ENCODE measurements around the gene MAB21L4. TPM values are rescaled to one million over a fixed set of nuclear protein-coding genes. Genes with fewer than 3 reads are reported as not detected.

Gene MAB21L4
- total and polyA plus RNA-seq, 10 donors, result 0.04 to 0.70 (median 0.23) TPM; not detected in 6

- H3K27ac ChIP-seq, result no peak overlapping the region
- no peaks in the 10 kb centered on the region for H3K27me3 ChIP-seq (replicated peaks in 1 of 7)
- no peaks in the 10 kb centered on the region for H3K36me3 ChIP-seq
- no peak overlapping the region for H3K4me3 ChIP-seq
- no peak for DNase-seq
- peaks cover 0 to 37% (median 20%) of the 10 kb centered on the region in 6 donors for H3K4me1 ChIP-seq
- TF ChIP-seq POLR2AphosphoS5 (IDR thresholded peaks at IDR 0.05), result no peak
- no peak for TF ChIP-seq POLR2A (IDR thresholded peaks at IDR 0.05)
- TF ChIP-seq CTCF (IDR thresholded peaks at IDR 0.05 in 8 of 11, conservative IDR thresholded peaks at IDR 0.05 in 3 of 11), result no peak
- intact Hi-C loops (cut with DNase I; ENCODE audit: low total_unique reads), result no loop called here
- 82 to 87% (median 85%) methylated on average over 27 to 28 of the region's 28 CpGs for WGBS, 5 donors
- H3K9me3 ChIP-seq, result no peaks in the 10 kb centered on the region
Measured at GRCh38 chr2:240894836-240895558, 959 bp downstream of the MAB21L4 start.

- Histone ChIP-seq H3K9me3 (no peaks in the 10 kb centered on the region), H3K4me1 (peaks cover 0 to 27% (median 13%) of the 10 kb centered on the region in 6 donors), H3K27ac (no peak overlapping the region), H3K4me3 (no peak overlapping the region), H3K27me3 (replicated peaks in 1 of 7) (no peaks in the 10 kb centered on the region), H3K36me3 (no peaks in the 10 kb centered on the region)
- TF ChIP-seq CTCF (IDR thresholded peaks at IDR 0.05 in 8 of 11, conservative IDR thresholded peaks at IDR 0.05 in 3 of 11), result no peak
- no peak for DNase-seq
- 74 to 90% (median 85%) methylated on average over 9 of the region's 9 CpGs for WGBS, 5 donors
- intact Hi-C loops (cut with DNase I; ENCODE audit: low total_unique reads), result no loop called here
Measured at GRCh38 chr2:240894006-240894405, 1.9 kb downstream of the MAB21L4 start.

- Histone ChIP-seq H3K27ac (no peak overlapping the region), H3K9me3 (no peaks in the 10 kb centered on the region), H3K4me1 (peaks cover 0 to 22% (median 10%) of the 10 kb centered on the region in 6 donors), H3K36me3 (no peaks in the 10 kb centered on the region), H3K27me3 (replicated peaks in 1 of 7) (no peaks in the 10 kb centered on the region), H3K4me3 (no peak overlapping the region)
- TF ChIP-seq CTCF (IDR thresholded peaks at IDR 0.05 in 8 of 11, conservative IDR thresholded peaks at IDR 0.05 in 3 of 11) (no peak), POLR2AphosphoS5 (IDR thresholded peaks at IDR 0.05) (no peak), POLR2A (IDR thresholded peaks at IDR 0.05) (no peak)
- DNase-seq, result no peak
- intact Hi-C loops (cut with DNase I; ENCODE audit: low total_unique reads), result no loop called here
- WGBS, 5 donors, result 21 to 69% (median 51%) methylated on average over 9 to 17 of the region's 17 CpGs
Measured at GRCh38 chr2:240893363-240893844, 2.6 kb downstream of the MAB21L4 start.

- TF ChIP-seq CTCF (IDR thresholded peaks at IDR 0.05 in 8 of 11, conservative IDR thresholded peaks at IDR 0.05 in 3 of 11), result no peak
- TF ChIP-seq POLR2AphosphoS5 (IDR thresholded peaks at IDR 0.05), result no peak
- no peak for TF ChIP-seq POLR2A (IDR thresholded peaks at IDR 0.05)
- Histone ChIP-seq H3K36me3 (no peaks in the 10 kb centered on the region), H3K27ac (no peak overlapping the region), H3K27me3 (replicated peaks in 1 of 7) (no peaks in the 10 kb centered on the region), H3K4me3 (no peak overlapping the region), H3K4me1 (peaks cover 0 to 18% (median 10%) of the 10 kb centered on the region in 6 donors), H3K9me3 (no peaks in the 10 kb centered on the region)
- no peak for DNase-seq
- intact Hi-C loops (cut with DNase I; ENCODE audit: low total_unique reads), result no loop called here
- 82 to 100% (median 89%) methylated on average over 6 to 12 of the region's 12 CpGs for WGBS, 5 donors
Measured at GRCh38 chr2:240892925-240893324, 3.0 kb downstream of the MAB21L4 start.
